Measurements from ENCODE around the gene TBC1D14.

- TF ChIP-seq REST (IDR thresholded peaks at IDR 0.05; ENCODE audit: low read depth, low read length) (no peak), POLR2AphosphoS5 (IDR thresholded peaks at IDR 0.05; ENCODE audit: low read depth, low read length) (no peak), RFX5 (IDR thresholded peaks at IDR 0.05; ENCODE audit: low read length) (no peak), RAD21 (IDR thresholded peaks at IDR 0.05; ENCODE audit: low read length) (no peak), CTCF (IDR thresholded peaks at IDR 0.05) (no peak), MAX (IDR thresholded peaks at IDR 0.05; ENCODE audit: low read depth) (no peak), IRF3 (IDR thresholded peaks at IDR 0.05; ENCODE audit: low read depth, low read length) (no peak), SIN3A (IDR thresholded peaks at IDR 0.05; ENCODE audit: borderline replicate concordance, low read depth, low read length) (no peak), ZBTB33 (IDR thresholded peaks at IDR 0.05; ENCODE audit: borderline replicate concordance, low read depth) (no peak), FOXJ3 (CRISPR knock-in tag; IDR thresholded peaks at IDR 0.05) (no peak), TEAD4 (IDR thresholded peaks at IDR 0.05; ENCODE audit: borderline replicate concordance, insufficient read depth) (no peak), EP300 (IDR thresholded peaks at IDR 0.05; ENCODE audit: borderline replicate concordance in 1 of 2, low read depth in 1 of 2, low read length in 1 of 2) (no peak)
Measured at GRCh38 chr4:7050481-7051143, 141.0 kb downstream of the TBC1D14 start.
